Bronchial epithelial cell (primary cell): Measurements from ENCODE around the gene TUBGCP3. TPM values are rescaled to one million over a fixed set of nuclear protein-coding genes. Genes with fewer than 3 reads are reported as not detected.

Source experiments
- DNase-seq: peaks from one replicate; pipeline ENCODE4 v3.0.0-alpha.2; 2010; ENCODE audit warnings: low read depth
- FAIRE-seq: peaks from 2 replicates; lab custom pipeline; 2011; peaks lifted over from hg19 to GRCh38; lab: Jason Lieb, UNC
- H3K27me3 ChIP-seq: 2 replicates; pipeline ENCODE4 v1.5.1; 2011; ENCODE audit warnings: low read length; ENCODE audit not compliant: control insufficient read depth, insufficient read depth
- H3K36me3 ChIP-seq: 2 replicates; pipeline ENCODE4 v1.5.1; 2011; ENCODE audit warnings: low read length; ENCODE audit not compliant: control insufficient read depth, insufficient read depth
- H3K4me3 ChIP-seq: 2 replicates; pipeline ENCODE4 v1.5.1; 2011; ENCODE audit warnings: mild to moderate bottlenecking, low read depth, low read length, control low read depth
- CTCF ChIP-seq: IDR thresholded peaks from 2 replicates; pipeline ENCODE4 v1.5.1; 2011; ENCODE audit warnings: mild to moderate bottlenecking, moderate library complexity, low read length, control low read depth, inconsistent platforms; ENCODE audit not compliant: insufficient read depth, severe bottlenecking
- total RNA-seq: library from RNA; depleted of rRNA; stranded (reverse); fragments of >200 nt; gene quantifications from 2 replicates; pipeline ENCODE4 v1.2.1, GENCODE V29; 2014

TUBGCP3 gene
- total RNA-seq, 1 donor from 2014 or later = 17.6 TPM

- no peak for FAIRE-seq
- H3K36me3 ChIP-seq = no peaks in the 10 kb centered on the region
- no peaks in the 10 kb centered on the region for H3K27me3 ChIP-seq
- TF ChIP-seq CTCF = no peak
- H3K4me3 ChIP-seq = no peak overlapping the region
- DNase-seq = no peak
Measured at GRCh38 chr13:112618501-112618900, 30.5 kb upstream of the TUBGCP3 start.

- no peak for FAIRE-seq
- no peak overlapping the region for H3K4me3 ChIP-seq
- no peak for DNase-seq
- H3K36me3 ChIP-seq = no peaks in the 10 kb centered on the region
- no peaks in the 10 kb centered on the region for H3K27me3 ChIP-seq
- TF ChIP-seq CTCF = no peak
Measured at GRCh38 chr13:112617754-112618375, 29.9 kb upstream of the TUBGCP3 start.

GRCh38 chr13:112616586-112617362 is 28.8 kb upstream of the TUBGCP3 start:
- TF ChIP-seq CTCF = peak; percentile 67
- FAIRE-seq = no peak
- Histone ChIP-seq H3K36me3 (no peaks in the 10 kb centered on the region), H3K4me3 (no peak overlapping the region), H3K27me3 (no peaks in the 10 kb centered on the region)
- DNase-seq = peak; percentile 49

GRCh38 chr13:112615391-112615790 is 27.4 kb upstream of the TUBGCP3 start:
- FAIRE-seq (no peak), DNase-seq (no peak)
- TF ChIP-seq CTCF = no peak
- Histone ChIP-seq H3K36me3 (no peaks in the 10 kb centered on the region), H3K4me3 (no peak overlapping the region), H3K27me3 (no peaks in the 10 kb centered on the region)

- TF ChIP-seq CTCF = no peak
- FAIRE-seq = no peak
- no peak overlapping the region for H3K4me3 ChIP-seq
- DNase-seq = no peak
- no peaks in the 10 kb centered on the region for H3K27me3 ChIP-seq
- H3K36me3 ChIP-seq = no peaks in the 10 kb centered on the region
Measured at GRCh38 chr13:112614835-112615234, 26.9 kb upstream of the TUBGCP3 start.

- FAIRE-seq = no peak
- Histone ChIP-seq H3K36me3 (no peaks in the 10 kb centered on the region), H3K27me3 (no peaks in the 10 kb centered on the region), H3K4me3 (no peak overlapping the region)
- no peak for DNase-seq
- no peak for TF ChIP-seq CTCF
Measured at GRCh38 chr13:112608212-112608611, 20.3 kb upstream of the TUBGCP3 start.
